GM21390 (cell line): ENCODE measurements around the gene GSTA4.
"Not testable (repeated sequence)": the region's sequence is repeated elsewhere in the genome, so short reads cannot be mapped to it uniquely, and the experiment has no call there.

Experiments
- ATAC-seq: cut with Tn5 transposase; IDR thresholded peaks from one replicate; pipeline ENCODE4 v1.9.1; 2021; ENCODE audit not compliant: unreplicated experiment

Gene GSTA4

DNA sequence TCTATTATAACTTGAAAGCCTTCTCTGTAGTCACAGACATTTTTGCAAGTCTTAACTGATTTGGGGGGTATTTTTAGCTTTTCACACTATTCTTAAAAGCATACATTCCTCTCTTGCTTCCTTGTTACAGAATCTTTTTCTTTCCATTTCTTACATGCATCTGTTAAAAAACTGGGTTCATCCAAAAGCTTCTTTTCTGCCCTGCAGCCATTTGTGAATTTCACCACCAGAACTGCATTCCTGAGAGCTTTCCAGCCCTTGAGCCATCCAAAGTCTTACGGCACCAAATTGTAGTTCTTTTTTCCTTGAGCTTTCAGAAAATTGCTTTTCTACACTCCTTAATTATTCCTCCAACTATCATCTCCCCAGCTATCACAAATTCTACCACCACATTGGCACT is 19.7 kb upstream of the GSTA4 start:
- no peak for ATAC-seq

DNA sequence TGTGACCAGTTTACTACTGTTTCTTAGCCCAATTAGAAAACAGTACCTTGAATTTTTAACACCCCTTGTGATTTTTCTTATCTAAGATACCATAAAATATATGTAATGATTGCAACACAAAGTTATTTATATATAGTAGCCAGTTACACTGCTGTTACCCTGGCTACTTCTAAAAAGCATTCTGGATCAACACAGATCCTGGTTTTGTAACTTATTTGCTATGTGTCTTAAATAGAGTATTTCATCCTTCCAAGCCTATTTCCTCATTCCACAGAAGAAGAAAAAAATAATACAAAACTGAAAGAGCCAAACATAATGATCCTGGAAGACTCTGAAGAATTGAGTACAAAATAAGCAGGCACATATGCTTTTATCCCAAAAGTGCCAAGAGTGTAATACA is 19.0 kb upstream of the GSTA4 start:
- ATAC-seq: no peak

- ATAC-seq: no peak
Measured at GRCh38 chr6:53011979-53012378, 16.9 kb upstream of the GSTA4 start.

GRCh38 chr6:53010504-53010903 is 15.4 kb upstream of the GSTA4 start:
- ATAC-seq: no peak

DNA sequence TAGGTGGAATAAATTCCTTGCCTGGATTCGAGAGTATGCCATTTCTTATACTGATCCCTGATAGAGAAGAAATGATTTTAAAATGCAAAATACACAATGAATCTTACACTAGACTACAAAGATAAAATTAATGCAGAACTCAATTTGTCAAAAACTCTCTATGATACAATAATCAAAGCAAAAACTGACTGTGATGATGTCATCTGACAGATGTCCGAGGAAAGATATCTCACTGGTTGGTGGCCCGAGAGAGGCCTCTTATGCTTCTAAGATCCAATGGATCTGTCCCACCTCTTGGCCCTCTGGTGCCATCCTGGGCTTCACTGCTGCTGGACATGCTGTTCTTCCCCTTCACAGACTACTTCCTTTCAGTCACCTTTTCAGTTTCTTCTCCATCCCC is 14.4 kb upstream of the GSTA4 start:
- ATAC-seq: no peak

- no peak for ATAC-seq
Measured at GRCh38 chr6:53009056-53009455, 14.0 kb upstream of the GSTA4 start.

DNA sequence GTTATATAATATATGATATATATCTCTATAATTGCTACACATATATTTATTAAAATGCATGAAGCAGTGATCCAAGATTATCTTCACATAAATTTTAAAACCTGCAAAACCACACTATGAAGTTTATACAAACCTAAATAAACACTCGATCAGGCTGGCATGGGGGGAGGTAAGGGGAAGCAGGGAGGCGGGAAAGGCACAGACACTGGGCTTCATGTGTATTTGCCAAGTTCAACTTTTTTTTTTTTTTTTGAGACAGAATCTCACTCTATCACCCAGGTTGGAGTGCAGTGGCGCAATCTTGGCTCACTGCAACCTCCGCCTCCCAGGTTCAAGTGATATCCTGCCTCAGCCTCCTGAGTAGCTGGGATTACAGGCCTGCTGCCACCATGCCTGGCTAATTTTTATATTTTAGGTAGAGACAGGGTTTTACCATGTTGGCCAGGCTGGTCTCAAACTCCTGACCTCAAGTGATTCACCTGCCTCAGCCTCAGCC is 13.2 kb upstream of the GSTA4 start:
- not testable (repeated sequence) for ATAC-seq

DNA sequence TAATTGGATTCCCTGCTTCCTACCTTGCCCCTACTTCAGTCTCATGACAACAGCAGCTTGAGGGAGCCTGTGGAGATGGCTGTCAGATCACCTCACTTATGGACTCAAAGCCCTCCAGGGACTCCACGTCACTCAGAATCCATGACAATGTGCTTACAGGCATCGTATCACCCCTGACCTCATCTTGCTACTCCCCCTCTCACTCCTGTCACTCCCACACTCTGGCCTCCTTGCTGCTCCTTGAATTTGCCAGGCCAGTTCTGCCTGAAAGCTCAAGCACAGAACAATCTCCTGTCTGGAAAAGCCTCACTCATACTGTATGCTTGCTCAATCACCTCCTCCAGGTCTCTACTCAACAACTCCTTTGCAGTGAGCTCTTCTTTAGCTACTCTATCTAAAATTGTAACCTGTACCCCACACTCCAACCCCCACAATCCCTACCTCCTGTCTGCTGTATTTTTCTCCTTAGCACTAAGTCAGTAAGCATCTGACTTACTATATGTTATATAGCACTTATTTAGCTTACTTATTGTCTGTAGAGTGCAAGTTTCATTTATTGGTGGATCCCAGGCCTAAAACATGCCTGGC is 10.7 kb upstream of the GSTA4 start:
- no peak for ATAC-seq

DNA sequence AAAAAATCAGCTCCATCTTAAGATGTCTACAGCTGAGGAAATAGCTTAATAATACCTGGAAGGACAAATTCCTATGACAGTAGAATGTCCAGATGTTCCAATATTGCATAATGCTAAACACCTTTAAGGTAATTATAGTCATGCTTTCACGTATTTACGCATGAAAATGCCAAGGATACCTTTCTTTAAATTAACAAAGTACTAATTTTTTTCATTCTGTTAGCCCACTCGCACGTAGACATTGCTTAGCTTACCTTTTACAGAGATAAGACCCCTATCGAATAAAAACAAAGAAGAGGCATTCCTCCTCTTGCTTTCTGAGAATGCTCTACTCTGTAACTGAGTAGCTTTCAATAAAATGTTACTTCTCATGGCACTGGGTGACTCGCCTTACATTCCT is 4.4 kb upstream of the GSTA4 start:
- no peak for ATAC-seq

DNA sequence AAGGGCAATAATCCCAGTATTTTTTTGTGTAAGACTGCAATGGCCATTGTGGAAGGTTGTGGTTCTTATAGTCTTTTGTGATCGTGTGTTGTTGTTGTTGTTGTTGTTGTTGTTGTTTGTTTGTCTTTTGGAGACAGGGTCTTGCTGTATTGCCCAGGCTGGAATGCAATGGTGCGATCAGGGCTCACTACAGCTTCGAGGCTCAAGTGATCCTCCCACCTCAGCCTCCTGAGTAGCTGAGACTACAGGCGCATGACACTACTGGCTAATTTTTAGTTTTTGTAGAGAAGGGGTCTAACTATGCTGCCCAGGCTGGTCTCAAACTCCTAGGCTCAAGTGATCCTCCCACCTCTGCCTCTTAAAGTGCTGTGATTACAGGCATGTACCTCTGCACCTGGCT is 3.5 kb upstream of the GSTA4 start:
- ATAC-seq: no peak

DNA sequence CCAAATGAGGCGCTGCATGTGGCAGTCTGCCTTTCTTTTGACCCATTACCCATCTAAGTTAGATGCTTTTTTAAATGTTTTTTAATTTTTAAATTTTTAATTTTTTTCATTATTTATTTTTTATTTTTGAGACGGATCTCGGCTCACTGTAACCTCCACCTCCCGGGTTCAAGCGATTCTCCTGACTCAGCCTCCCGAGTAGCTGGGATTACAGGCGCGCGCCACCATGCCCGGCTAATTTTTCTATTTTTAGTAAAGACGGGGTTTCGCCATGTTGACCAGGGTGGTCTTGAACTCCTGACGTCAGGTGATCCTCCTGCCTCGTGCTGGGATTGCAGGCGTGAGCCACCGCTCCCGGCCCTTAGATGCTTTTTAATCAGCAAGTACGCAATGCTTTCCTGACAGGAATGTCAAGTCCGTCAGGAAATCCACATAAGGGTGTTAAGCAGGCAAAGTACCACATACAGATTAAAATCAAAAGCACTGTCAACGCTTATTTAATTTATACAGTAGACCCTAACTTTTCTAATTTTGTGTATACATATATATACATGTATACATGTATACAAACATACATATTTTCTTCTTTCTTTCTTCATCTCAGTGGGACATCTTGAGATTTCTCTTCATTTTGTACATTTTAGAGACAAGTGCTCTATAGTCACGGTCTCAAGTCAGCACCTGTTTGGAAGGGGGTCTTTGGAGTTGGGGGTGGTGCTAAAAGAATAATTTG is 995 bp upstream of the GSTA4 start:
- ATAC-seq: no peak

GRCh38 chr6:52994839-52995088 is 320 bp downstream of the GSTA4 start:
- peak; percentile 24 for ATAC-seq

GRCh38 chr6:52994031-52994838 is 849 bp downstream of the GSTA4 start:
- peak; percentile 1 for ATAC-seq

DNA sequence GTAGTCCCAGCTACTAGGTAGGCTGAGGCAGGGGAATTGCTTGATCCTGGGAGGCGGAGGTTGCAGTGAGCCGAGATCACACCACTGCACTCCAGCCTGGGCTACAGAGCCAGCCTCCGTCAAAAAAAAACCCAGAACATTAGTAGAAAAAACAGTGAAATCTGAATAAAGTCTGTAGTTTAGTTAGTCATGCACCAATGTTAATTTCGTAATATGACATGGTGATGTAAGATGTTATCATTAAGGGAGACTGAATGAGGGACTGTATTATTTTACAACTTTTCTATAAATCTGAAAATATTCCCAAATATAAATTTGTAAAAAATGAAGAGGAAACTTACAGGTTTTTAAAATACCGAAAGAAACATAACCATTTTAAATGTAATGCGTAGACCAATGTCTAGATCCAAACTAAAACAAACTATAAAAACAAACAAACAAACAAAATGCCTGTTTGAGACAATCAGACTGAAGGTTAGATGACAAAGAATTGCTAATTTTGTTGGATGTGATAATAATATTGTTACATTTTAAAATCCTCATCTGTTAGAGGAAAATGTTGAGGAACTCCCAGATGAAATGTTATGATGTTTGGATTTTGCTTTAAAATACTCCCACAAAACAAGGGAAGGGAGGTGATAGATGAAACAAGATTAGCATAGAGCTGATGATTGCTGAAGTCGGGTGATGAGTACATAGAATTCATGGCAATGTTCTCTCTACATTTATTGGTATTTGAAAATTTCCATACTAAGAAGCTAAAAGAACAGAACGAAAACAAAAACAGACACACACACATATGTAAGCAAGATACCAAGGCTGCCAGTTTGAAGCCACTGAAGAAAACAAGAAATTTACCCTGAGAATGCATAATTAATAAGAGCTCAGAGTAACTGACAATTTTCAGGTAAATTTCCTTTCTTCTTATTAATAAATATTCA is 1.8 kb downstream of the GSTA4 start:
- ATAC-seq: no peak

DNA sequence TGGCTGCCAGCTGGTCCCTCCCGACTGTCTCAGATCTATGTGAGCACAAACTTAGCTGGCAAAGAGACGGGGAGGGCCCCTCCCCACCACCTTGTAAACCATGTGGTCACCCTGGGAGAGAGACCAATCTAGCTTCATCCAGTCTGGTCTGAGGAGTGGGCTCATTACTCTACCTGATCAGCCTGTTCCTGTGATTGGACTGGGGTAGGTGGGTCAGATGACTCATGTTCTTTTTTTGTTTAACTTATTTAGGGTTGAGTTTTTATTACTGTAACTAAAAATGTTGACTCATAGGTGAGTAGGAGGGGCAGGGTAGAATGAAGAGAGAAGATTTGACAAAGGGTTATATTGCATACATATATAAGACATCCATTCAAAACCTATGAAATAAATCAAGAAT is 4.7 kb downstream of the GSTA4 start:
- ATAC-seq: no peak

- ATAC-seq: no peak
Measured at GRCh38 chr6:52985228-52985627, 9.9 kb downstream of the GSTA4 start.

DNA sequence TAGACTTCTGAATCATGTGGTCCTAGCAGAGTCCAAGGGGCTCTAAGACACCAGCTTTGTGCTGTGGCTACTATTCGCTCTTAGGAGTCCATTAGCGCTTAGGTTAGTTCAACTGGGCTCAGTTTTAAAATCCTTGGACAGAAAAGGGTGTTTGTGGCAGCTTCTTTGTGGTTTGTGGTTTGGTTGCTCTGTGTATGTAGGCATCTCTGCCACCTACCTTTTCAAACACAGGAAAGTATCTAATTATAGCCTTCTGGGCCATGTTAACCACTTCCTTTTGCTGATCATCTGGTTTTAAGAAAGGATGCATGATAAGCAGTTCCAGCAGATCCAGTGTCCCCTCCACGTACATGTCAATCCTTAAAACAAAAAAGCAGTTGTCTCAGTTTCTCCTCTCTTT is 10.8 kb downstream of the GSTA4 start:
- ATAC-seq: peak; percentile 64

DNA sequence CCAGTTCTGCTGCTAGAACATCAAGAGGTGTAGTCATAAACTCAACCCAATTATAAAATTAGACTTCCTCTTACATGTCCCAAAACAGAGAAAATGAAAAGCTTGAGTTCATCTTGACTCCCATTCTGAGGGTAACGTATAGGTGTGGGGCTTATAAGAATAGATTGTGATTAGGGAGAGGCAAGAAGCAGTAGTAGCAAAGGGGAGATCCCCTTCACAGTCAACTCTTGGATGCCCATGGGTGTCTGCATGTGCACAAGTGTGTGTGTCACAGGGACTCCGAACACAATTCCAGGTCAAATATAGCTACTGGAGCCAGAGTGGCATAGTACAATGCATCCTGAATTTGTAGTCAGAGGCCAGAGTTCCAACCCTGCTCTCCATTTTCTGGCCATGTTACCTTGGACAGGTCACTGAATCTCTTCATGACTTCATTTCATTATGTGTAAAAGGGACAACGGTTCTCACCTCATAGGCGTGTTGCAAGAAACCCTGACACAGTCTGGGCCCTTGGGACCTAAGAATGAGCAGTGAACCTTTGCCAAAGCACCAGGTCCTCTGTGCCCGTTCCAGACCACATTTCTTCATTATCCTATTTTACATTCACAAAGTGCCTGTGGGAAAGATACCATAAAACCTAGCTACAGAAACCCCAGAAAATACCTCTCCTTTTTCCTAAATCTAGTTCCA is 11.8 kb downstream of the GSTA4 start:
- ATAC-seq: no peak

DNA sequence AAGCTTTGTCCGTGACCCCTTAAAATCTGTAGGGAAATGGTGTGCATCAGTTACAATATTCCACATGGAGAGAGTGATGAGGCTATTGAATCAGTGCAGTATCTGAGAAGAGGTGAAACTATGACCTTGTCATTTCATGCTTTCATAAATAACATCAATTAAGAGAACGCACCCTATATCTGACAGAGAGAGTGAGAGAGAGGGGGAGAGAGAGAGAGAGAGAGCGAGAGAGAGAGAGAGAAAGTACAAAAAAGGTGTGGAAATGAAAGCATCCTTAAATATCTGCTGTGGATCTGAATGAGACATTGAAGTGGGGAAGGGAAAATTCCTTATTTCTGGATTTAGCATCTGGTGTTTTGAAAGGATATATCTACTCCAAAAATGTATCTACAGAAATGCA is 12.4 kb downstream of the GSTA4 start:
- ATAC-seq: no peak

DNA sequence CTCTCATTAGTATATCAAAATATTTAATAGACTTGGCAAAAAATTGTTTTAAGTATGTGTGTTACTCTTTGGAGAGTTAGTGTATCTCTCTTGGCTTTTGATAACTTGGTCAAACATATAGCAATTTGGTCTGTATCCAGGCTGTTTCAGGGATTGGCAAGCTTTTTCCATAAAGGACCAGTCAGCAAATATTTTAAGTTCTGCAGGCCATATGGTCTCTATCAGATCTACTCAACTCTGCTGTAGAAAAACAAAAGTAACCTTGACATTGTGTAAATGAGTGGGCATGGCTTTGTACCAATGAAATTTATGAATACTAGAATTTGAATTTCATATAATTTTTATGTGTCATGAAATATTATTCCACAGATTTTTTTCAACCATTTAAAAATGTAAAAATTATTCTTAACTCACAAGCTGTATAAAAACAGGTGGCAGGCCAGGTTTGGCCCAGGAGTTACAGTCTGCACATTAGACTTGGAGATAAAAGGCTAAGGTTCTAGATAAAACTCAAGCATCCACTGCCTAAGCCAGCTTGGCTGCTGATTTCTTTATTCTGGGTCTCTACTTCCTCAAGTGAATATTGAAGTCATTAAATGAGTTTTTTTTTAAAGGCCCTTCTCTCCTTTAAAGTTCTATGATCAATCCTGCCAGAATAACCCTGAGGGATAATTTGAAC is 13.7 kb downstream of the GSTA4 start:
- no peak for ATAC-seq
